ENCODE measurements around the gene AMHR2. TPM values are rescaled to one million over a fixed set of nuclear protein-coding genes. Genes with fewer than 3 reads are reported as not detected.

The AMHR2 gene
- total RNA-seq, 4 donors from 2014 or later: 0.52 to 12.4 TPM; not detected in 2

GRCh38 chr12:53466640-53467039, 43.0 kb downstream of the AMHR2 start:
- Histone ChIP-seq H3K27me3 (no peaks in the 10 kb centered on the region), H3K4me1 (no peaks in the 10 kb centered on the region), H3K9me3 (no peaks in the 10 kb centered on the region), H3K27ac (no peak overlapping the region), H3K4me3 (no peak overlapping the region), H3K36me3 (no peaks in the 10 kb centered on the region)
- intact Hi-C loops (cut with DNase I; ENCODE audit: low total_unique reads): no loop called here
- DNase-seq: no peak
- TF ChIP-seq POLR2A (IDR thresholded peaks at IDR 0.05) (no peak), CTCF (IDR thresholded peaks at IDR 0.05) (no peak)

GRCh38 chr12:53467082-53467481, 43.4 kb downstream of the AMHR2 start:
- no peaks in the 10 kb centered on the region for H3K4me1 ChIP-seq
- no peak for TF ChIP-seq POLR2A (IDR thresholded peaks at IDR 0.05)
- no peak for TF ChIP-seq CTCF (IDR thresholded peaks at IDR 0.05)
- H3K27ac ChIP-seq: no peak overlapping the region
- H3K27me3 ChIP-seq: no peaks in the 10 kb centered on the region
- H3K9me3 ChIP-seq: no peaks in the 10 kb centered on the region
- no peak overlapping the region for H3K4me3 ChIP-seq
- no peak for DNase-seq
- no peaks in the 10 kb centered on the region for H3K36me3 ChIP-seq
- intact Hi-C loops (cut with DNase I; ENCODE audit: low total_unique reads): no loop called here

- Histone ChIP-seq H3K4me3 (no peak overlapping the region), H3K27ac (no peak overlapping the region), H3K9me3 (no peaks in the 10 kb centered on the region), H3K4me1 (no peaks in the 10 kb centered on the region), H3K36me3 (no peaks in the 10 kb centered on the region), H3K27me3 (no peaks in the 10 kb centered on the region)
- DNase-seq: no peak
- intact Hi-C loops (cut with DNase I; ENCODE audit: low total_unique reads): no loop called here
- TF ChIP-seq CTCF (IDR thresholded peaks at IDR 0.05) (no peak), POLR2A (IDR thresholded peaks at IDR 0.05) (no peak)
Measured at GRCh38 chr12:53467880-53468279, 44.2 kb downstream of the AMHR2 start.

GRCh38 chr12:53468282-53468681, 44.6 kb downstream of the AMHR2 start:
- DNase-seq: no peak
- TF ChIP-seq POLR2A (IDR thresholded peaks at IDR 0.05): no peak
- no peak for TF ChIP-seq CTCF (IDR thresholded peaks at IDR 0.05)

GRCh38 chr12:53472056-53472582, 48.5 kb downstream of the AMHR2 start:
- no peaks in the 10 kb centered on the region for H3K27me3 ChIP-seq
- TF ChIP-seq CTCF (IDR thresholded peaks at IDR 0.05) (no peak), POLR2A (IDR thresholded peaks at IDR 0.05) (no peak)
- H3K9me3 ChIP-seq: no peaks in the 10 kb centered on the region
- no peak overlapping the region for H3K4me3 ChIP-seq
- no peak for DNase-seq
- H3K36me3 ChIP-seq: no peaks in the 10 kb centered on the region
- intact Hi-C loops (cut with DNase I; ENCODE audit: low total_unique reads): no loop called here
- H3K4me1 ChIP-seq: peaks cover 5 to 15% of the 10 kb centered on the region in 2 donors
- no peak overlapping the region for H3K27ac ChIP-seq

More at GRCh38 chr12:53468282-53468681, 44.6 kb downstream of the AMHR2 start:
- no peaks in the 10 kb centered on the region for H3K9me3 ChIP-seq
- H3K4me3 ChIP-seq: no peak overlapping the region
- intact Hi-C loops (cut with DNase I; ENCODE audit: low total_unique reads): no loop called here
- H3K36me3 ChIP-seq: no peaks in the 10 kb centered on the region
- H3K27me3 ChIP-seq: no peaks in the 10 kb centered on the region
- no peaks in the 10 kb centered on the region for H3K4me1 ChIP-seq
- H3K27ac ChIP-seq: no peak overlapping the region
